Smooth muscle cell (in vitro differentiated cells): ENCODE results near the gene NR5A1. TPM values are rescaled to one million over a fixed set of nuclear protein-coding genes. Genes with fewer than 3 reads are reported as not detected.

Experiments
- DNase-seq: peaks from one replicate; lab custom pipeline; 2025; ENCODE audit not compliant: unreplicated experiment; lab: John Stamatoyannopoulos, UW
- H2AFZ ChIP-seq: fragments of 200-600 bp; sonication (generic); 2 replicates; pipeline ENCODE4 v1.6.0; 2016; ENCODE audit warnings: antibody characterized with exemption, low read depth, mild to moderate bottlenecking
- H3F3A ChIP-seq: fragments of 200-600 bp; sonication (generic); 2 replicates; pipeline ENCODE4 v1.6.0; 2017; ENCODE audit warnings: antibody characterized with exemption, low read depth
- H3K27ac ChIP-seq: fragments of 200-600 bp; sonication (generic); 2 replicates; pipeline ENCODE4 v1.5.1; 2016; ENCODE audit warnings: low read depth, mild to moderate bottlenecking
- H3K27me3 ChIP-seq: fragments of 200-600 bp; sonication (generic); 2 replicates; pipeline ENCODE4 v1.6.1; 2016; ENCODE audit warnings: low read depth, mild to moderate bottlenecking
- H3K36me3 ChIP-seq: fragments of 200-600 bp; sonication (generic); 2 replicates; pipeline ENCODE4 v1.5.1; 2016; ENCODE audit warnings: low read depth
- H3K4me1 ChIP-seq: fragments of 200-600 bp; sonication (generic); 2 replicates; pipeline ENCODE4 v1.5.1; 2016; ENCODE audit warnings: low read depth
- H3K4me2 ChIP-seq: fragments of 200-600 bp; sonication (generic); 2 replicates; pipeline ENCODE4 v1.6.0; 2016; ENCODE audit warnings: mild to moderate bottlenecking
- H3K4me3 ChIP-seq: fragments of 200-600 bp; sonication (generic); 2 replicates; pipeline ENCODE4 v1.5.1; 2016; ENCODE audit warnings: mild to moderate bottlenecking
- H3K79me2 ChIP-seq: fragments of 200-600 bp; sonication (generic); 2 replicates; pipeline ENCODE4 v1.6.0; 2016; ENCODE audit warnings: low read depth, mild to moderate bottlenecking
- H3K9ac ChIP-seq: fragments of 200-600 bp; sonication (generic); 2 replicates; pipeline ENCODE4 v1.6.0; 2016; ENCODE audit warnings: low read depth
- H3K9me3 ChIP-seq: fragments of 200-600 bp; sonication (generic); replicated peaks from 2 replicates; pipeline ENCODE4 v1.5.1; 2016; ENCODE audit warnings: low read depth
- H4K20me1 ChIP-seq: fragments of 200-600 bp; sonication (generic); 2 replicates; pipeline ENCODE4 v1.6.0; 2016; ENCODE audit warnings: low read depth
- WGBS: methylation state at CpG from one replicate; pipeline ENCODE4 v1.1.7; 2016; ENCODE audit warnings: low lambda C conversion rate; 5-methylcytosine and 5-hydroxymethylcytosine counted together
- polyA plus RNA-seq: library from polyadenylated mRNA; unstranded; fragments of >200 nt; fragmentation: Nextera tagmentation; extraction: Ambion mirVana; gene quantifications from 2 replicates; pipeline ENCODE4 v1.2.1, GENCODE V29; 2016
- total RNA-seq: library from RNA; depleted of rRNA; stranded (reverse); fragments of >200 nt; gene quantifications from 2 replicates; pipeline ENCODE4 v1.2.3, GENCODE V29; 2014
- TF ChIP-seq, protein P1 (sequence below): fragments of 200-600 bp; sonication (generic); IDR thresholded peaks from 2 replicates; pipeline ENCODE4 v1.5.1; 2017; ENCODE audit warnings: borderline replicate concordance, mild to moderate bottlenecking, antibody characterized with exemption; ENCODE audit not compliant: insufficient read depth, poor library complexity, severe bottlenecking

The NR5A1 gene
- total and polyA plus RNA-seq, 2 experiments from 2014 or later: not detected

- Histone ChIP-seq H3K27ac (no peak overlapping the region), H3K4me2 (no peak overlapping the region), H3K4me3 (no peak overlapping the region), H4K20me1 (no peaks in the 10 kb centered on the region), H3K79me2 (no peaks in the 10 kb centered on the region), H3K4me1 (no peaks in the 10 kb centered on the region), H3K9ac (no peak overlapping the region), H3F3A (no peaks in the 10 kb centered on the region), H3K9me3 (no peaks in the 10 kb centered on the region), H2AFZ (no peak overlapping the region), H3K27me3 (no peaks in the 10 kb centered on the region), H3K36me3 (no peaks in the 10 kb centered on the region)
- TF ChIP-seq, protein P1, sequence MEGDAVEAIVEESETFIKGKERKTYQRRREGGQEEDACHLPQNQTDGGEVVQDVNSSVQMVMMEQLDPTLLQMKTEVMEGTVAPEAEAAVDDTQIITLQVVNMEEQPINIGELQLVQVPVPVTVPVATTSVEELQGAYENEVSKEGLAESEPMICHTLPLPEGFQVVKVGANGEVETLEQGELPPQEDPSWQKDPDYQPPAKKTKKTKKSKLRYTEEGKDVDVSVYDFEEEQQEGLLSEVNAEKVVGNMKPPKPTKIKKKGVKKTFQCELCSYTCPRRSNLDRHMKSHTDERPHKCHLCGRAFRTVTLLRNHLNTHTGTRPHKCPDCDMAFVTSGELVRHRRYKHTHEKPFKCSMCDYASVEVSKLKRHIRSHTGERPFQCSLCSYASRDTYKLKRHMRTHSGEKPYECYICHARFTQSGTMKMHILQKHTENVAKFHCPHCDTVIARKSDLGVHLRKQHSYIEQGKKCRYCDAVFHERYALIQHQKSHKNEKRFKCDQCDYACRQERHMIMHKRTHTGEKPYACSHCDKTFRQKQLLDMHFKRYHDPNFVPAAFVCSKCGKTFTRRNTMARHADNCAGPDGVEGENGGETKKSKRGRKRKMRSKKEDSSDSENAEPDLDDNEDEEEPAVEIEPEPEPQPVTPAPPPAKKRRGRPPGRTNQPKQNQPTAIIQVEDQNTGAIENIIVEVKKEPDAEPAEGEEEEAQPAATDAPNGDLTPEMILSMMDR: no peak
- DNase-seq: no peak
- WGBS: 96% methylated on average over 7 of the region's 7 CpGs
Observed at GRCh38 chr9:124518116-124518515, 10.9 kb upstream of the NR5A1 start.

DNA sequence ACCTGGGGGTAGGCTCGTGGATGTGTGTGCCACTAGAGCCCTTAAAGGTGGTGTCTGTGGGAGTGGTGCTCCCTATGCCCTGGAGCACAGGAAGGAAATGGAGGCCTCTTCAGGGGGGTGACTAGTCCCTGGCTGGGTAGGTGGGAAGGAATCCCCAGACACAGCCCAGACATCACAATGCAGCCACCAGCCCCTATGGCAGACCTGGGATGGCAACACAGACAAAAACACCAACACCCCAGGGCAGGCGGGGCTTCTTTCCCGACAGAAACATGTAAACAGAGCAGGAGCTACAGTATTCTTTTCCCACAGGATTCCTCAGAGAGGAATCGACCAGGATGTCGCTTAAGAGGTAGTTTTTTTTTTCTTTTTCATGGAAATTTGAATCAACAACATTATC is 10.4 kb upstream of the NR5A1 start:
- H3K27me3 ChIP-seq: no peaks in the 10 kb centered on the region
- no peak overlapping the region for H3K4me2 ChIP-seq
- DNase-seq: no peak
- no peaks in the 10 kb centered on the region for H3K4me1 ChIP-seq
- TF ChIP-seq, protein P1: no peak
- H2AFZ ChIP-seq: no peak overlapping the region
- H3K9ac ChIP-seq: no peak overlapping the region
- H3K27ac ChIP-seq: no peak overlapping the region
- H3F3A ChIP-seq: no peaks in the 10 kb centered on the region
- WGBS: 80% methylated on average over 5 of the region's 5 CpGs
- H3K79me2 ChIP-seq: no peaks in the 10 kb centered on the region
- H3K36me3 ChIP-seq: no peaks in the 10 kb centered on the region
- H3K9me3 ChIP-seq: no peaks in the 10 kb centered on the region
- H3K4me3 ChIP-seq: no peak overlapping the region
- no peaks in the 10 kb centered on the region for H4K20me1 ChIP-seq

- no peak overlapping the region for H3K4me3 ChIP-seq
- no peaks in the 10 kb centered on the region for H3K9me3 ChIP-seq
- H3K9ac ChIP-seq: no peak overlapping the region
- H3K27ac ChIP-seq: no peak overlapping the region
- no peaks in the 10 kb centered on the region for H3K79me2 ChIP-seq
- no peaks in the 10 kb centered on the region for H3K27me3 ChIP-seq
- no peaks in the 10 kb centered on the region for H4K20me1 ChIP-seq
- DNase-seq: no peak
- H3K4me2 ChIP-seq: no peak overlapping the region
- H3K36me3 ChIP-seq: no peaks in the 10 kb centered on the region
- WGBS: 88% methylated on average over 5 of the region's 5 CpGs
- no peak overlapping the region for H2AFZ ChIP-seq
- H3F3A ChIP-seq: no peaks in the 10 kb centered on the region
- H3K4me1 ChIP-seq: no peaks in the 10 kb centered on the region
- TF ChIP-seq, protein P1: no peak
Observed at GRCh38 chr9:124514874-124515273, 7.7 kb upstream of the NR5A1 start.

DNA sequence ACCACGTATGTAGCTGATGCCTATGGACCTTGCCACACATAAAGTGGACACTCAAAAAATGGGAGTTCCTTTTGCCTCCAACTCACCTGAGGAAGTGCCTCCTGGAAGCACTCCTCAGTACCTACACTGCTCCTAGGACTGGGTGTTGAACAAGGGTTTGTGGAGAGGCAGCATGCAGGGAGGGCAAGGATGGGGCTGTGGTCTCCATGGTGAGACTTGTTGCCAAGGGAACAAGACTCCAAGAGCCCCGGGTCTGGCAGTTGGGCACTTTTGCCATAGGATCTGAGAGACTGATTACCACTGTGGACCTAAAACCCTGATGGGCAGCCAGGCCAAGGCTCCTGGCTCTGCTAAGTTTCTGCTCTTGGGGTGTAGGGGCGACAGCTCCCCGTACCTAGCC is 6.9 kb upstream of the NR5A1 start:
- TF ChIP-seq, protein P1: no peak
- H3K27ac ChIP-seq: no peak overlapping the region
- no peaks in the 10 kb centered on the region for H3K36me3 ChIP-seq
- no peaks in the 10 kb centered on the region for H3K27me3 ChIP-seq
- H3K79me2 ChIP-seq: no peaks in the 10 kb centered on the region
- WGBS: 100% methylated on average over 4 of the region's 4 CpGs
- no peak for DNase-seq
- H3K9me3 ChIP-seq: no peaks in the 10 kb centered on the region
- no peak overlapping the region for H3K4me2 ChIP-seq
- no peaks in the 10 kb centered on the region for H3F3A ChIP-seq
- H3K4me3 ChIP-seq: no peak overlapping the region
- no peaks in the 10 kb centered on the region for H4K20me1 ChIP-seq
- no peak overlapping the region for H3K9ac ChIP-seq
- H3K4me1 ChIP-seq: no peaks in the 10 kb centered on the region
- H2AFZ ChIP-seq: no peak overlapping the region
